Natural killer cell (primary cell): Measurements from ENCODE around the gene RO60. TPM values are rescaled to one million over a fixed set of nuclear protein-coding genes. Genes with fewer than 3 reads are reported as not detected.

ENCODE experiments used
- ATAC-seq, 3 donors: fragments of 150-1000 bp in 2 of 3; fragments of 200-7000 bp in 1 of 3; cut with Tn5 transposase; 1 replicate in 1 of 3; 2 replicates in 2 of 3; pipeline ENCODE4 v1.10.0; 2021; ENCODE audit warnings: mild to moderate bottlenecking in 2 of 3, moderate library complexity in 2 of 3
- DNase-seq, 2 donors: peaks; one replicate each; pipeline versions ENCODE4 v3.0.0 to v3.0.0-alpha.2; 2013 to 2021; ENCODE audit warnings: mixed read lengths in 1 of 2
- H3K27ac ChIP-seq: one replicate; pipeline ENCODE4 v1.5.1; 2013; ENCODE audit warnings: mild to moderate bottlenecking, low read length
- H3K27me3 ChIP-seq: one replicate; pipeline ENCODE4 v1.6.1; 2013; ENCODE audit warnings: low read length; ENCODE audit not compliant: control insufficient read depth, insufficient read depth
- H3K36me3 ChIP-seq: one replicate; pipeline ENCODE4 v1.6.1; 2013; ENCODE audit warnings: low read length; ENCODE audit not compliant: control insufficient read depth, insufficient read depth
- H3K4me1 ChIP-seq: one replicate; pipeline ENCODE4 v1.6.1; 2013; ENCODE audit warnings: low read length; ENCODE audit not compliant: control insufficient read depth, insufficient read depth
- H3K4me3 ChIP-seq: one replicate; pipeline ENCODE4 v1.5.1; 2013; ENCODE audit warnings: low read length
- H3K9me3 ChIP-seq: one replicate; pipeline ENCODE4 v1.6.1; 2013; ENCODE audit warnings: low read length; ENCODE audit not compliant: control insufficient read depth, insufficient read depth
- H3K27ac Mint-ChIP-seq, 2 donors: one replicate each; pipeline ENCODE4 v1.8.0; 2022; ENCODE audit warnings: mild to moderate bottlenecking in 2 of 2, mixed read lengths in 2 of 2, moderate library complexity in 1 of 2
- H3K27me3 Mint-ChIP-seq, 2 donors: one replicate each; pipeline ENCODE4 v1.8.0; 2022; ENCODE audit warnings: low read depth in 2 of 2, mixed read lengths in 2 of 2
- H3K36me3 Mint-ChIP-seq: one replicate; pipeline ENCODE4 v1.8.0; 2022; ENCODE audit warnings: mixed read lengths
- H3K4me1 Mint-ChIP-seq, 2 donors: one replicate each; pipeline ENCODE4 v1.8.0; 2022; ENCODE audit warnings: mixed read lengths in 2 of 2
- H3K4me3 Mint-ChIP-seq: one replicate; pipeline ENCODE4 v1.8.0; 2022; ENCODE audit warnings: mild to moderate bottlenecking, moderate library complexity, mixed read lengths
- H3K9me3 Mint-ChIP-seq, 2 donors: one replicate each; pipeline ENCODE4 v1.8.0; 2022; ENCODE audit warnings: mixed read lengths in 2 of 2
- CTCF ChIP-seq: fragments of 200-600 bp; IDR thresholded peaks from one replicate; pipeline ENCODE4 v1.8.0; 2022; ENCODE audit warnings: antibody characterized with exemption
- WGBS: methylation state at CpG from one replicate; pipeline ENCODE4 v1.1.7; 2013; ENCODE audit warnings: missing lambda C conversion rate; ENCODE audit not compliant: insufficient coverage; 5-methylcytosine and 5-hydroxymethylcytosine counted together
- intact Hi-C: fragments of 100-400 bp; cut with micrococcal nuclease; formaldehyde crosslinking; loops from one replicate; pipeline ENCODE4 v1.14.2; 2022
- total RNA-seq, 4 donors: library from RNA; stranded (reverse); fragments of 120-200 nt in 1 of 4; gene quantifications; one replicate each; pipeline versions ENCODE4 v1.2.3 to v1.2.4, GENCODE V29; 2013 to 2022

The RO60 gene
- total RNA-seq, 3 donors from 2014 or later (not counting 1 experiment from before 2014, with no cell fraction given): 74.3 to 95.5 (median 78.9) TPM

DNA sequence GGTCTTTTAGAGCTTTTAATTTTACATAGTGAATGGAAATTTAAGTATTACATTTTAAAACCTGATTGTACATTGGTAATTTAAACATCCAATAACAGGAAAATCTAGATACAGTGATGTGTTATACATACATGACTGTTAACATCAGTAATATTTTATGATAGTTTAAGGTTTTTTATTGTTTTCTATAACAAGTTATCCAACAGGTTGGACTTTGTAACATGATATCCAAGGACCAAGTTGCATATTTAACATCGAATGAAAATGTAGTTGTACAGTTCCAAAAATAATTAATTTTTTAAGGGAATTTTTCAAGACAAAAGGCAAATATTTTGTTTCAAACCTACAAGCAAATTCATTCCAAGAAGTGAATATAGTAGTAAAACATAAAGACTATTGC lies 31.5 kb downstream of the RO60 start:
- H3K9me3 Mint-ChIP-seq: no peaks in the 10 kb centered on the region
- no peak overlapping the region for H3K27ac Mint-ChIP-seq
- Histone ChIP-seq H3K27me3 (no peaks in the 10 kb centered on the region), H3K4me1 (no peaks in the 10 kb centered on the region), H3K27ac (no peak overlapping the region), H3K4me3 (no peak overlapping the region), H3K36me3 (peaks cover 24% of the 10 kb centered on the region), H3K9me3 (no peaks in the 10 kb centered on the region)
- WGBS: no CpG with 5 or more reads among the region's 1 CpG
- H3K27me3 Mint-ChIP-seq: no peaks in the 10 kb centered on the region
- H3K4me1 Mint-ChIP-seq: no peaks in the 10 kb centered on the region
- intact Hi-C loops: no loop called here
- TF ChIP-seq CTCF: no peak
- no peaks in the 10 kb centered on the region for H3K36me3 Mint-ChIP-seq
- no peak overlapping the region for H3K4me3 Mint-ChIP-seq
- ATAC-seq (no peak), DNase-seq (no peak)

DNA sequence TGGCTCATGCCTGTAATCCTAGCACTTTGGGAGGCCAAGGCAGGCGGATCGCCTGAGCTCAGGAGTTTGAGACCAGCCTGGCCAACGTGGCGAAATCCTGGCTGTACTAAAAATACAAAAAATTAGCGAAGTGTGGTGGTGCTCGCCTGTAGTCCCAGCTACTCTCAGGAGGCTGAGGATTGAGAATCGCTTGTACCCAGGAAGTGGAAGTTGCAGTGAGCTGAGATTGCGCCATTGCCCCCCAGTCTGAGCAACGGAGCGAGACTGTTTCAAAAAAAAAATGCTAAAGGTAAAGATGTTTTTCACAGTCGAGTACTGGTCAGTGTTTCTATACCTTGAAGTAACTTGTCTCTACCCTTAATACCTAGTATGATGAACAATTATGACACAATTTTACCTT lies 34.7 kb downstream of the RO60 start:
- H3K36me3 Mint-ChIP-seq: peaks cover 12% of the 10 kb centered on the region
- no peak for DNase-seq

DNA sequence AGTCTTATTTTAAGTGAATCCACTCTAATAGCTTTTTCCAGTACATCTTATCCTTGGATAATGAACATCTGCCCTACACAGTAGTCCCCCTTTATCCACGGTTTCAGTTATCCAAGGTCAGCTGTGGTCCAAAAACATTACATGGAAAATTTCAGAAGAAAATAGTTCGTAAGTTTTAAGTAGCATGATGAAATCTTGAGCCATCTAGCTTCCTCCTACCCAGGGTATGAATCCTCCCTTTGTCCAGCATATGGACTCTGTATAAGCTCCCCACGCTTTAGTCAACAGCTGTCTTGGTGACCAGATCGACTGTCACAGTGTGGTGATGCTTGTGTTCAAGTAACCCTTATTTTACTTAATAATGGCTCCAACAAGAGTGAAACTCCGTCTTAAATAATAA lies 43.2 kb downstream of the RO60 start:
- Histone ChIP-seq H3K36me3 (peaks cover 26% of the 10 kb centered on the region), H3K27me3 (no peaks in the 10 kb centered on the region), H3K9me3 (no peaks in the 10 kb centered on the region), H3K4me3 (no peak overlapping the region), H3K27ac (no peak overlapping the region), H3K4me1 (peaks cover 12% of the 10 kb centered on the region)
- 94% methylated on average over 3 of the region's 5 CpGs for WGBS
- ATAC-seq (no peak), DNase-seq (no peak)
- H3K9me3 Mint-ChIP-seq: no peaks in the 10 kb centered on the region
- peaks cover 16 to 27% of the 10 kb centered on the region in 2 donors for H3K4me1 Mint-ChIP-seq
- H3K27me3 Mint-ChIP-seq: no peaks in the 10 kb centered on the region
- no peaks in the 10 kb centered on the region for H3K36me3 Mint-ChIP-seq
- no peak overlapping the region for H3K4me3 Mint-ChIP-seq
- TF ChIP-seq CTCF: no peak
- H3K27ac Mint-ChIP-seq: no peak overlapping the region
- intact Hi-C loops: no loop called here

More for the DNA sequence above, 34.7 kb downstream of the RO60 start:
- Mint-ChIP-seq H3K27ac (no peak overlapping the region), H3K4me1 (no peaks in the 10 kb centered on the region), H3K9me3 (no peaks in the 10 kb centered on the region), H3K4me3 (no peak overlapping the region), H3K27me3 (no peaks in the 10 kb centered on the region)
- no peaks in the 10 kb centered on the region for H3K4me1 ChIP-seq
- no peak for TF ChIP-seq CTCF
- no peak for ATAC-seq
- intact Hi-C loops: no loop called here
- 93% methylated on average over 11 of the region's 11 CpGs for WGBS
- no peaks in the 10 kb centered on the region for H3K9me3 ChIP-seq
- no peak overlapping the region for H3K27ac ChIP-seq
- no peak overlapping the region for H3K4me3 ChIP-seq
- peaks cover 41% of the 10 kb centered on the region for H3K36me3 ChIP-seq
- H3K27me3 ChIP-seq: no peaks in the 10 kb centered on the region
